Stomach (tissue), 9 donors: ENCODE measurements around the gene TAF5. TPM values are rescaled to one million over a fixed set of nuclear protein-coding genes. Genes with fewer than 3 reads are reported as not detected.
A peak's percentile ranks its signal among the peaks of the same experiment; 100 is the strongest.

Source experiments
- DNase-seq, 2 donors: peaks; one replicate each; pipeline versions ENCODE4 v3.0.0 to v3.0.0-alpha.2; 2013 to 2019
- H3K27ac ChIP-seq, 5 donors: fragments of 200-600 bp in 4 of 5; sonication (generic) in 4 of 5; one replicate each; pipeline ENCODE4 v1.5.1; 2013 to 2019; ENCODE audit warnings: mild to moderate bottlenecking in 1 of 5, moderate library complexity in 1 of 5
- H3K27me3 ChIP-seq, 3 donors: fragments of 200-600 bp; sonication (generic); one replicate each; pipeline ENCODE4 v1.5.1; 2017 to 2019; ENCODE audit warnings: mixed run types in 1 of 3
- H3K36me3 ChIP-seq, 4 donors: fragments of 200-600 bp; sonication (generic); 1 replicate in 3 of 4; 2 replicates in 1 of 4; pipeline ENCODE4 v1.5.1; 2016 to 2019
- H3K4me1 ChIP-seq, 4 donors: fragments of 200-600 bp; sonication (generic); one replicate each; pipeline ENCODE4 v1.5.1; 2016 to 2019
- H3K4me3 ChIP-seq, 4 donors: fragments of 200-600 bp; sonication (generic) in 3 of 4; one replicate each; pipeline ENCODE4 v1.5.1; 2016 to 2019; ENCODE audit warnings: mild to moderate bottlenecking in 1 of 4
- H3K9me3 ChIP-seq, 4 donors: fragments of 200-600 bp; sonication (generic); one replicate each; pipeline ENCODE4 v1.5.1; 2016 to 2019
- EP300 ChIP-seq: sonication (generic); formaldehyde crosslinking; IDR thresholded peaks from one replicate; pipeline ENCODE4 v1.6.1; 2017; ENCODE audit warnings: antibody characterized with exemption
- POLR2A ChIP-seq, 4 donors: fragments of 450-650 bp; IDR thresholded peaks; one replicate each; pipeline ENCODE4 v1.6.1; 2016; ENCODE audit warnings: antibody characterized with exemption in 4 of 4, control low read depth in 2 of 4, mild to moderate bottlenecking in 1 of 4, moderate library complexity in 1 of 4
- POLR2AphosphoS5 ChIP-seq, 3 donors: sonication (generic); formaldehyde crosslinking; IDR thresholded peaks; one replicate each; pipeline ENCODE4 v1.6.1; 2016; ENCODE audit warnings: antibody characterized with exemption in 3 of 3
- WGBS, 5 donors: extraction: QIAGEN DNeasy Blood & Tissue Kit in 3 of 5; methylation state at CpG; one replicate each; pipeline versions ENCODE4 v1.1.5 to v1.1.7; 2013 to 2018; 5-methylcytosine and 5-hydroxymethylcytosine counted together
- intact Hi-C: fragments of 100-400 bp; cut with DNase I; formaldehyde crosslinking; loops from one replicate; pipeline ENCODE4 v1.15.1; 2023; ENCODE audit warnings: low total_unique reads
- polyA plus RNA-seq, 3 donors: library from polyadenylated mRNA; stranded (reverse); fragments of 200-250 nt; gene quantifications; one replicate each; pipeline ENCODE4 v1.2.3, GENCODE V29; 2013
- total RNA-seq, 5 donors: library from RNA; depleted of rRNA; stranded (reverse); fragments of >200 nt; gene quantifications; one replicate each; pipeline versions ENCODE4 v1.1.0 to v1.2.3, GENCODE V29; 2014 to 2016
- TF ChIP-seq, protein P1 (sequence below), 7 experiments: fragments of 450-650 bp in 4 of 7; fragments of 200-600 bp in 3 of 7; sonication (generic) in 3 of 7; IDR thresholded peaks; one replicate each; pipeline ENCODE4 v1.5.1; 2016 to 2019; ENCODE audit warnings: antibody characterized with exemption in 7 of 7, control low read depth in 2 of 7, mild to moderate bottlenecking in 1 of 7
- donor health status: healthy with polysubstance abuse.
- donor health status: Bipolar disorder and iron deficiency.
- donor health status: healthy.

The TAF5 gene
- total and polyA plus RNA-seq, 8 donors, result 0.92 to 15.6 (median 1.8) TPM; not detected in 1

DNA sequence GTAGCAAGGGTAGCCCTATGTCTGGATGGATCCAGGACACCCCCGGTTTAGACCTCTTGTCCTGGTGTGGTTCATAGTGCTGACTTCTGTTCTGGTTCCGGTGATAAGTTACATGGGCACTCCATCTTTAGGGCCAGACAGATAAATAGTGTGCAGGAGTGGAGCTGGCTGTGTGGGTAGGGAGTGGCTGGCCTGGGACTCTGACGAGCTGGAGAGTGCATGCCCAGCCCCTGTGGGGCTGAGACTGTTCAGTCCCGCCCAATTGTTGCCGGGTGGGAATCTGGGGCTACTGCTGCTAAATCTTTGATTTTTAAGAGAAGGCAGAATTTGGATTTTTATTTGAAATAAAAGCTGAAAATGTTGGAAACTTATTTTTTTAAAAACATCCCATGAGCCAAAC is 56.0 kb downstream of the TAF5 start:
- no peak for DNase-seq
- Histone ChIP-seq H3K9me3 (no peaks in the 10 kb centered on the region), H3K36me3 (peaks cover 77 to 100% (median 98%) of the 10 kb centered on the region in 4 donors), H3K27me3 (no peaks in the 10 kb centered on the region), H3K4me3 (no peak overlapping the region), H3K27ac (no peak overlapping the region), H3K4me1 (no peaks in the 10 kb centered on the region)
- intact Hi-C loops, result no loop called here
- 85 to 89% (median 89%) methylated on average over 5 of the region's 5 CpGs for WGBS, 5 donors
- no peak for TF ChIP-seq POLR2A (IDR thresholded peaks at IDR 0.05)
- no peak for TF ChIP-seq POLR2AphosphoS5 (IDR thresholded peaks at IDR 0.05)
- no peak for TF ChIP-seq EP300
- TF ChIP-seq, protein P1, sequence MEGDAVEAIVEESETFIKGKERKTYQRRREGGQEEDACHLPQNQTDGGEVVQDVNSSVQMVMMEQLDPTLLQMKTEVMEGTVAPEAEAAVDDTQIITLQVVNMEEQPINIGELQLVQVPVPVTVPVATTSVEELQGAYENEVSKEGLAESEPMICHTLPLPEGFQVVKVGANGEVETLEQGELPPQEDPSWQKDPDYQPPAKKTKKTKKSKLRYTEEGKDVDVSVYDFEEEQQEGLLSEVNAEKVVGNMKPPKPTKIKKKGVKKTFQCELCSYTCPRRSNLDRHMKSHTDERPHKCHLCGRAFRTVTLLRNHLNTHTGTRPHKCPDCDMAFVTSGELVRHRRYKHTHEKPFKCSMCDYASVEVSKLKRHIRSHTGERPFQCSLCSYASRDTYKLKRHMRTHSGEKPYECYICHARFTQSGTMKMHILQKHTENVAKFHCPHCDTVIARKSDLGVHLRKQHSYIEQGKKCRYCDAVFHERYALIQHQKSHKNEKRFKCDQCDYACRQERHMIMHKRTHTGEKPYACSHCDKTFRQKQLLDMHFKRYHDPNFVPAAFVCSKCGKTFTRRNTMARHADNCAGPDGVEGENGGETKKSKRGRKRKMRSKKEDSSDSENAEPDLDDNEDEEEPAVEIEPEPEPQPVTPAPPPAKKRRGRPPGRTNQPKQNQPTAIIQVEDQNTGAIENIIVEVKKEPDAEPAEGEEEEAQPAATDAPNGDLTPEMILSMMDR (IDR thresholded peaks at IDR 0.05), result no peak

DNA sequence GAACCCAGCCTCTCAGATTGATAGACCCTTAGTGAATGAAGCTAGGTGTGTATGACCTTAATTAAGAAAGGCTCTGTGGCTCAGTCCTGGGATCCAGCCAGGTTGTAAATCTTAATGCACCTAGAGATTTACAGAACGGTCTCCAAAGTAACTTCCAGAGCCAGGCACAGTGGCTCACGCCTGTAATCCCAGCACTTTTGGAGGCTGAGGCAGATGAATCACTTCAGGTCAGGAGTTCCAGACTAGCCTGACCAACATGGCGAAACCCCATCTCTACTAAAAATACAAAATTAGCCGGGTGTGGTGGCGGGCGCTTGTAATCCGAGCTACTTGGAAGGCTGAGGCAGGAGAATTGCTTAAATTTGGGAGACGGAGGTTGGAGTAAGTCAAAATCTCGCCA is 60.1 kb downstream of the TAF5 start:
- intact Hi-C loops, result no loop called here
- no peak for DNase-seq
- Histone ChIP-seq H3K9me3 (no peaks in the 10 kb centered on the region), H3K4me3 (no peak overlapping the region), H3K27me3 (no peaks in the 10 kb centered on the region), H3K27ac (no peak overlapping the region), H3K4me1 (no peaks in the 10 kb centered on the region), H3K36me3 (peaks cover 47 to 100% (median 96%) of the 10 kb centered on the region in 4 donors)
- WGBS, 5 donors, result 90 to 95% (median 94%) methylated on average over 9 of the region's 9 CpGs
- no peak for TF ChIP-seq EP300
- TF ChIP-seq POLR2AphosphoS5 (IDR thresholded peaks at IDR 0.05), result no peak
- TF ChIP-seq, protein P1 (IDR thresholded peaks at IDR 0.05), result no peak
- no peak for TF ChIP-seq POLR2A (IDR thresholded peaks at IDR 0.05)

DNA sequence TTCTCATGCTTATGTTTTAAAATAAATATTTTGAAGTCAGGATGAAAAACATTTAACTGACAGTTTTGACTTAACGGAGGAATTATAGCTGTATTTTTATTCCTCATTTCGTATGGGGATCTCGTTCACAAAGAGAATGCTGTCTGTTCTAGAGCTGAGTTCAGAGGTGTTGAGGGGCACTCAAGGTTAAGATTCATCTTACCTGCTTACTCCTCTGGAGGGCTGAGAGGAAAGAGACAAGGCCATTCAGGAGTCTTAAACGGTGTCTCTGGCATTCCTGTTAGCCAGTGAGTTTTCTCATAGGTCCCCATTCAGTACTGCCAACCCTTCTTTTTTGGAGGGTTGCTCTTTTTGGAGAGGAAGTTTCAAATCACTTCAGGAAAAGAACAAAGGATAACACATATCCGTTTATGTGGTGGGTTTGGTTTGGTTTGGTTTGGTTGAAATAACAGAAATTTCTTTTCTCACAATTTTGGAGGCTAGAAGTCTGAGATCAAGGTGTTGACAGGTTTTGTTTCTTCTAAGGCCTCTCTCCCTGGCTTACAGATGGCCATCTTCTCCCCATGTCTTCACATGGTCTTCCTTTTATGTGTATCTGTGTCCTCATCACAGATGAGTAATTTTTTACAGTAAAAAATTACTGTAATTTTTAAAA is 61.3 kb downstream of the TAF5 start:
- no peak for DNase-seq
- H3K4me1 ChIP-seq, result no peaks in the 10 kb centered on the region
- no peak for TF ChIP-seq POLR2A (IDR thresholded peaks at IDR 0.05)
- no peak for TF ChIP-seq EP300

DNA sequence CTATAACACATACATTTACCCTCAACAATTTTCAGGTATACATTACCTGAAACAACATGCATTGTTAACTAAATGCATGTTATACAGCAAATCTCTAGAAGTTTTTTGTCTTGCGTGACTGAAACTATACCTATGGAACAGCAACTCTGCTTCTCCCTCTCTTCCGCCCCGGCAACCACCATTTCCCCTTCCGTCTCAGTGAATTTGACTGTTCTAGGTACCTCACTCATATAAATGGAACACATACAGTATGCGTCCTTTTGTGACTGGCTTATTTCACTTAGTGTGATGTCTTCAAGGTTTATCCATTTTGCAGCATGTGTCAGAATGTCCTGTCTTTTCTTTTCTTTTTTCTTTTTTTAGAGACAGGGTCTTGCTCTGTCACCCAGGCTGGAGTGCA is 61.9 kb downstream of the TAF5 start:
- intact Hi-C loops, result no loop called here
- Histone ChIP-seq H3K27me3 (no peaks in the 10 kb centered on the region), H3K9me3 (no peaks in the 10 kb centered on the region), H3K27ac (no peak overlapping the region), H3K4me1 (no peaks in the 10 kb centered on the region), H3K36me3 (peaks cover 38 to 100% (median 96%) of the 10 kb centered on the region in 4 donors), H3K4me3 (no peak overlapping the region)
- DNase-seq, result no peak
- TF ChIP-seq, protein P1 (IDR thresholded peaks at IDR 0.05), result no peak
- TF ChIP-seq EP300, result no peak
- no peak for TF ChIP-seq POLR2A (IDR thresholded peaks at IDR 0.05)
- 88 to 97% (median 95%) methylated on average over 5 of the region's 5 CpGs for WGBS, 5 donors

More for the DNA sequence above, 61.3 kb downstream of the TAF5 start:
- intact Hi-C loops, result no loop called here
- no peak overlapping the region for H3K4me3 ChIP-seq
- WGBS, 5 donors, result 71 to 77% (median 72%) methylated on average over 5 of the region's 5 CpGs
- H3K36me3 ChIP-seq, result peaks cover 39 to 100% (median 96%) of the 10 kb centered on the region in 4 donors
- no peaks in the 10 kb centered on the region for H3K27me3 ChIP-seq
- H3K27ac ChIP-seq, result no peak overlapping the region
- H3K9me3 ChIP-seq, result no peaks in the 10 kb centered on the region

DNA sequence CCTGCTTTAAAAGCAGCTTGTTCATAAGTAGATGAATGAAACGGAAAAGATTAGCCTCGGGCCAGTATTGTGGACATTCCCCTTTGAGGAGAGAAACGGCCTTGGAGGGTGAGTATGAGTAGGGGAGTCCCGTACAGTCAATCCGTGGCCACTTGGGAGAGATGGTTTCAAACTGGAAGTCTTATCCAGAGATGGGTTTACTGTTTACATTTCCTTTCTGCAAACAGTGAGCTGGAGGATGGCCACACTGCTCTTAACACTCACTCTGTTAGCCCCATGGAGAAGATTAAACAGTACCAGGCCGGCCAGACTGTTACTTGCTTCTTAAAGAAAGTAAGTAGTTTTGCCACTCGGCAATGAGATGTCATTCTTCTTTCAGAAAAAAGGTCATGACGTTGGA is 64.1 kb downstream of the TAF5 start:
- WGBS, 5 donors, result 23 to 46% (median 35%) methylated on average over 8 of the region's 8 CpGs
- Histone ChIP-seq H3K9me3 (no peaks in the 10 kb centered on the region), H3K27ac (no peak overlapping the region), H3K27me3 (no peaks in the 10 kb centered on the region), H3K4me1 (no peaks in the 10 kb centered on the region), H3K4me3 (no peak overlapping the region), H3K36me3 (peaks cover 30 to 100% (median 96%) of the 10 kb centered on the region in 4 donors)
- TF ChIP-seq EP300 (no peak), POLR2A (IDR thresholded peaks at IDR 0.05) (no peak), POLR2AphosphoS5 (IDR thresholded peaks at IDR 0.05) (no peak)
- TF ChIP-seq, protein P1 (IDR thresholded peaks at IDR 0.05), result no peak
- peak in 1 of 2 donors; percentile 36 for DNase-seq
- intact Hi-C loops, result no loop called here
